Panc1 (cell line): ENCODE data around the gene ARHGAP25. TPM values are rescaled to one million over a fixed set of nuclear protein-coding genes. Genes with fewer than 3 reads are reported as not detected.

Experiments used
- ATAC-seq: fragments of 200-7000 bp; cut with Tn5 transposase; 2 replicates; pipeline ENCODE4 v1.9.1; 2020; ENCODE audit warnings: mild to moderate bottlenecking, moderate library complexity
- BruUV-seq: library from RNA; stranded (reverse); fragments of 400-500 nt; replicated peaks from 2 replicates; lab custom pipeline; 2021; lab: Mats Ljungman, UMichigan
- CTCF ChIA-PET: fragments of 300-600 bp; sonication (Branson Sonifier 250); formaldehyde crosslinking; loops from one replicate; lab custom pipeline; 2022; ENCODE audit warnings: antibody characterized with exemption; lab: Charles Lee
- POLR2A ChIA-PET: fragments of 300-600 bp; sonication (Branson Sonifier 250); formaldehyde crosslinking; loops from one replicate; lab custom pipeline; 2022; ENCODE audit warnings: antibody characterized with exemption; lab: Charles Lee
- DNase-seq: peaks from one replicate; pipeline ENCODE4 v3.0.0-alpha.2; 2010; ENCODE audit warnings: low read depth, low spot score
- H3K27ac ChIP-seq: 2 replicates; pipeline ENCODE4 v1.5.1; 2011; ENCODE audit warnings: mild to moderate bottlenecking, low read length, inconsistent platforms
- H3K27me3 ChIP-seq: fragments of 200-500 bp; sonication (Bioruptor generic); 2 replicates; pipeline ENCODE4 v1.6.0; 2014; ENCODE audit warnings: low read length, inconsistent platforms; ENCODE audit not compliant: control insufficient read depth, insufficient read depth
- H3K36me3 ChIP-seq: fragments of 200-500 bp; sonication (Bioruptor generic); 2 replicates; pipeline ENCODE4 v1.5.1; 2014; ENCODE audit warnings: inconsistent platforms, mild to moderate bottlenecking, low read length, moderate library complexity; ENCODE audit not compliant: control insufficient read depth, insufficient read depth
- H3K4me1 ChIP-seq: 2 replicates; pipeline ENCODE4 v1.5.1; 2011; ENCODE audit warnings: inconsistent platforms, mild to moderate bottlenecking, low read length, moderate library complexity; ENCODE audit not compliant: control insufficient read depth, insufficient read depth
- H3K4me3 ChIP-seq, 2 experiments: 2 replicates each; pipeline ENCODE4 v1.5.1; 2011 to 2012; ENCODE audit warnings: low read depth in 2 of 2, low read length in 2 of 2, mild to moderate bottlenecking in 2 of 2, inconsistent platforms in 1 of 2, moderate library complexity in 1 of 2
- H3K9me3 ChIP-seq: fragments of 200-500 bp; sonication (Bioruptor generic); 2 replicates; pipeline ENCODE4 v1.5.1; 2014; ENCODE audit warnings: low read depth, mild to moderate bottlenecking, inconsistent platforms, low read length, moderate library complexity; ENCODE audit not compliant: control insufficient read depth, insufficient read depth
- CTCF ChIP-seq: fragments of 450-650 bp; IDR thresholded peaks from 2 replicates; pipeline ENCODE4 v1.5.1; 2017; ENCODE audit warnings: mild to moderate bottlenecking
- POLR2AphosphoS5 ChIP-seq: IDR thresholded peaks from 2 replicates; pipeline ENCODE4 v1.6.1; 2012; ENCODE audit warnings: mild to moderate bottlenecking, low read depth, low read length, moderate library complexity
- REST ChIP-seq, 2 experiments: IDR thresholded peaks; 2 replicates each; pipeline ENCODE4 v1.6.1; 2011 to 2012; ENCODE audit warnings: low read depth in 2 of 2, control low read depth in 1 of 2, low read length in 1 of 2, mild to moderate bottlenecking in 1 of 2, moderate library complexity in 1 of 2; ENCODE audit not compliant: insufficient read depth in 1 of 2
- SIN3A ChIP-seq: IDR thresholded peaks from 2 replicates; pipeline ENCODE4 v1.6.1; 2012; ENCODE audit warnings: low read depth, mild to moderate bottlenecking, low read length, moderate library complexity, borderline replicate concordance; ENCODE audit not compliant: insufficient read depth
- TCF7L2 ChIP-seq: IDR thresholded peaks from 2 replicates; pipeline ENCODE4 v1.6.1; 2011; ENCODE audit warnings: mild to moderate bottlenecking, low read depth, low read length, inconsistent platforms
- in situ Hi-C: cut with HindIII; loops from 2 replicates; pipeline ENCODE4 v1.10.0; 2016; ENCODE audit warnings: low sequenced_read_pairs, low pct_unique_long_range_greater_than_20kb
- intact Hi-C: fragments of 100-400 bp; cut with micrococcal nuclease; formaldehyde crosslinking; loops from one replicate; pipeline ENCODE4 v1.10.0; 2022; ENCODE audit not compliant: unreplicated experiment
- total RNA-seq: library from RNA; stranded (reverse); gene quantifications from one replicate; pipeline ENCODE4 v1.2.1, GENCODE V29; 2021; ENCODE audit not compliant: unreplicated experiment

The ARHGAP25 gene
- total RNA-seq, 1 experiment from 2014 or later, result 0.49 TPM

GRCh38 chr2:68719912-68720311, 14.7 kb upstream of the ARHGAP25 start:
- H3K27me3 ChIP-seq, result no peaks in the 10 kb centered on the region
- no peak for ATAC-seq
- POLR2A ChIA-PET, result no interaction called here
- TF ChIP-seq SIN3A, result no peak
- TF ChIP-seq CTCF, result no peak
- TF ChIP-seq POLR2AphosphoS5, result no peak
- H3K4me1 ChIP-seq, result peaks cover 6% of the 10 kb centered on the region
- no peak overlapping the region for H3K27ac ChIP-seq
- in situ Hi-C loops, result no loop called here
- no peak for DNase-seq
- no TSS peak for BruUV-seq
- no peaks in the 10 kb centered on the region for H3K36me3 ChIP-seq
- CTCF ChIA-PET, result no interaction called here
- H3K9me3 ChIP-seq, result no peaks in the 10 kb centered on the region
- intact Hi-C loops, result no loop called here
- H3K4me3 ChIP-seq, result no peak overlapping the region

- ChIA-PET POLR2A (no interaction called here), CTCF (no interaction called here)
- DNase-seq, result no peak
- Histone ChIP-seq H3K9me3 (no peaks in the 10 kb centered on the region), H3K4me1 (peaks cover 6% of the 10 kb centered on the region), H3K36me3 (no peaks in the 10 kb centered on the region), H3K27ac (no peak overlapping the region), H3K27me3 (no peaks in the 10 kb centered on the region), H3K4me3 (no peak overlapping the region)
- intact Hi-C loops (no loop called here), in situ Hi-C loops (no loop called here)
- TF ChIP-seq CTCF (no peak), SIN3A (no peak), POLR2AphosphoS5 (no peak), TCF7L2 (no peak), REST (IDR thresholded peaks at IDR 0.05; ENCODE audit: insufficient read depth in 1 of 2, low read depth in 2 of 2, low read length in 1 of 2) (no peak)
- no TSS peak for BruUV-seq
- ATAC-seq, result no peak
These were observed 13.9 kb upstream of the ARHGAP25 start for GRCh38 chr2:68720665-68721064.
